ENCODE measurements around the gene ITGB2. TPM values are rescaled to one million over a fixed set of nuclear protein-coding genes. Genes with fewer than 3 reads are reported as not detected.

The ITGB2 gene
- total and polyA plus RNA-seq, 5 donors, result 11.9 to 46.5 (median 27.1) TPM

DNA sequence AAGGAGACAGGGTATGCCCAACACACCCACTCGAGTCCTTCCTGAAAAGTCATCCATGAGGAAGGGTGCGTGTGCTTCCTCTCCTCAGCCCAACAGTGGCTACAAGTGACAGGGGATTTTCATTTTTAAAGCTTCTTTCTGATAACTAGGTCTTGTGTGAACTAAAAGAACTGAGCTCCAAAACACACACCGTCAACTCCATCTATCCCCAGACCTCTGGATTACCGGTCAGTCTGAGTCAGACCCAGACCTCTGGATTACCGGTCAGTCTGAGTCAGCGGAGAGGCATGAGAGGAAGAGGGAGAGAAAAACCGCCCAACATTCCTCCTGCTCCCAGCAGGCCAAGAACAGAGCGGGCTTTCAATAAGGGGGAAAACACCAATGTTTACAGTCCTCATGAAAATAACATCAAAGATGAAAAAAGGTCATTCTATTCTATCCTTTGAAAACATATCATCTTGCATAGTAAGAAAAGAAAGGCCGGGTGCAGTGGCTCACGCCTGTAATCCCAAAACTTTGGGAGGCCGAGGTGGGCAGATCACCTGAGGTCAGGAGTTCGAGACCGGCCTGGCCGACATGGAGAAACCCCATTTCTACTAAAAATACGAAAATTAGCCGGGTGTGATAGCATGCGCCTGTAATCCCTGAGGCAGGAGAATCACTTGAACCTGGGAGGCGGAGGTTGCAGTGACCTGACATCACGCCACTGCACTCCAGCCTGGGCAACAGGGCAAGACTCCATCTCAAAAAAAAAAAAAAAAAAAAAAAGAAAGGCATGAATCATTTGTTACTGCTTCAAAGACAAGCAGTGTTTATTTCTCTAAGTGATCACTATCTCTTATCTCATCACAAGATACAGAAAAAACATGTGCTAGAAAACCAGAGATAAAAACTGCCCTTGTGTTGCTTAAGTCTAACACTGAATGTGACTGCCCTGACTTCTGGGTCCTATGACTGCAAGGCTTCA is 50.6 kb downstream of the ITGB2 start:
- no peaks in the 10 kb centered on the region for H3K27me3 ChIP-seq (ENCODE audit: control insufficient read depth, insufficient read depth)
- H3K4me3 ChIP-seq (ENCODE audit: low read length), result no peak overlapping the region
- DNase-seq (peak in 1 of 3 donors; percentile 61), ATAC-seq (peak; percentile 8 to 52)
- no peaks in the 10 kb centered on the region for H3K9me3 ChIP-seq (ENCODE audit: control insufficient read depth, low read length)
- peaks cover 25% of the 10 kb centered on the region for H3K4me1 ChIP-seq (ENCODE audit: control insufficient read depth, insufficient read depth, low read length)
- H3K27ac ChIP-seq (ENCODE audit: low read length), result peak overlapping the region; percentile 93
- WGBS, result 42% methylated on average over 19 of the region's 19 CpGs
- intact Hi-C loops (cut with DNase I), result loop anchor here (5.0 to 10.0 kb wide), 3 partner anchors 53 to 68 kb away; partner anchors contain the start of genes SUMO3 (in 2 of the 4) and UBE2G2 (in 2 of the 4)

DNA sequence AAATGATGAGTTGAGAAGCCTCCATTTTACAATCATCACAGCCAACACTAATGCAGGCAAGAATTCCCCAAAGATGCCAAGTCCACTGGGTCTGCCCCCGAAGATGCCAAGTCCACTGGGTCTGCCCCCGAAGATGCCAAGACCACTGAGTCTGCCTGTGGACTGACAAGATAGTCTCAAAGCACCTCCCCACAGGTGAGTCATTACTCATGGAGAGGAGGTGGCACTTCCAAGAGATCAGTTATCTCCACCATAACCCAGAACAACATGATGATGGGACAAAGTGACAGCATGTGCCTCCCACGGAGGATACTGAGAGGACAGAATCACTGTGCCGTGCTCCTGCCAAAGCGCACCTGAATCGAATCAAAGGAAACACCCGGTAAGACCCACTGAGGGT is 52.0 kb downstream of the ITGB2 start:
- intact Hi-C loops (cut with DNase I), result no loop called here
- no peaks in the 10 kb centered on the region for H3K9me3 ChIP-seq (ENCODE audit: control insufficient read depth, low read length)
- H3K4me1 ChIP-seq (ENCODE audit: control insufficient read depth, insufficient read depth, low read length), result peaks cover 25% of the 10 kb centered on the region
- peak overlapping the region; percentile 37 for H3K27ac ChIP-seq (ENCODE audit: low read length)
- DNase-seq, result peak in 1 of 3 donors; percentile 35
- ATAC-seq, result no peak
- WGBS, result 90% methylated on average over 7 of the region's 7 CpGs
- no peaks in the 10 kb centered on the region for H3K27me3 ChIP-seq (ENCODE audit: control insufficient read depth, insufficient read depth)
- H3K4me3 ChIP-seq (ENCODE audit: low read length), result no peak overlapping the region

DNA sequence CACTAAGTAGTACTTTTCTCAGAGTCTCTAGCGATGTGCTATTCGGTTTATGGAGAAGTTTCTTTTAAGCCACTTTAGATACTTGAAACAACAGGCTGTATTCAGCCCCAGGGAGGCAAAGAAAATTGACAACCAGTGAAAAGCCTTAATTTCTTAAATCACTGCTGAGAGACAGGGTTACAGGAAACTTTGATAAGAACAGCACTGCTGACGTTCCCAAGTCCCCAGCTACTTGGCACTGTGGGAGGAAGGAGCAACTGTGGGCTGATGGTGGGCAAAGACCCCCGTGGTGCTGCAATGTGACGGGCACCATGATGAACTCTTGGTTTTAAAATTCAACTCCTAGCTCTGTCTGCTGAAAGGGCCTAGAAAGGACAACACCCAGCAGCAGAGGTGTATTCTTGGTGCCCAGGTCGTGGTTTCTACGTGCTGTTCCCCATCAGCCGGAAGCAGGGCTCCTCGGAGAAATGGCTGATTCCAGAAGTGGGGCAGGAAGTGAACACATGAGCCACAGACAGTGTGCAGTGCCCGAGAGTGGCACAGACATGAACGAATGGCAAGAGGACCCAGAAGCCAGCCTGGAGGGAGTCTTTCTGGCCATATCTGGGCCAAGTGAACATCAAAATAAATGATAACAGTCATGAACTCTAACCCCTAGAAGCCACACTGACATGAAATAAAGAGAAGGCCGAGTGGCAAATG is 52.5 kb downstream of the ITGB2 start:
- ATAC-seq (no peak), DNase-seq (peak in 1 of 3 donors; percentile 43)
- H3K4me3 ChIP-seq (ENCODE audit: low read length), result no peak overlapping the region
- 54% methylated on average over 12 of the region's 12 CpGs for WGBS
- H3K27me3 ChIP-seq (ENCODE audit: control insufficient read depth, insufficient read depth), result no peaks in the 10 kb centered on the region
- H3K9me3 ChIP-seq (ENCODE audit: control insufficient read depth, low read length), result no peaks in the 10 kb centered on the region
- H3K27ac ChIP-seq (ENCODE audit: low read length), result peak overlapping the region; percentile 37
- intact Hi-C loops (cut with DNase I), result no loop called here
- H3K4me1 ChIP-seq (ENCODE audit: control insufficient read depth, insufficient read depth, low read length), result peaks cover 25% of the 10 kb centered on the region

DNA sequence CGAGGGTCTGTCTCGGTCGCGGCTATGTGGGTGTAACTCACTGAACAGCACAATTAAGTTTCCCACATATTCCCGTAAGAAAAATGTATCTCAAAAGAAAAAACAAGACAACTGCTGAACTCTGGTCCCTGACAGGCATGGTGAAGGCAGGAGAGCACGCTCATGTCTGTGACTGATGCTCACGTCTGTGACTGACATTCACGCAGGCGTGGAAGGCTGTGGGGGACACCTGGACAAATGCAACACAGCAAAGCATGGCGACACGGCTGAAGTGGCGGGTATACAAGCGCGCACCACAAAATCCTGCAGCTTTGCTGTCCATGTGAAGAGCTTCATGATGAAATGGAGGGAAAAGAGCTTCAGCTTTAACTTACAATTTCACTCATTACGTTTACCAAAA is 53.2 kb downstream of the ITGB2 start:
- no peak overlapping the region for H3K4me3 ChIP-seq (ENCODE audit: low read length)
- intact Hi-C loops (cut with DNase I), result no loop called here
- DNase-seq, result peak in 2 of 3 donors; percentile 4 to 38
- no peaks in the 10 kb centered on the region for H3K9me3 ChIP-seq (ENCODE audit: control insufficient read depth, low read length)
- no peak for ATAC-seq
- WGBS, result 77% methylated on average over 15 of the region's 15 CpGs
- H3K4me1 ChIP-seq (ENCODE audit: control insufficient read depth, insufficient read depth, low read length), result peaks cover 27% of the 10 kb centered on the region
- H3K27me3 ChIP-seq (ENCODE audit: control insufficient read depth, insufficient read depth), result no peaks in the 10 kb centered on the region
- peak overlapping the region; percentile 34 for H3K27ac ChIP-seq (ENCODE audit: low read length)

DNA sequence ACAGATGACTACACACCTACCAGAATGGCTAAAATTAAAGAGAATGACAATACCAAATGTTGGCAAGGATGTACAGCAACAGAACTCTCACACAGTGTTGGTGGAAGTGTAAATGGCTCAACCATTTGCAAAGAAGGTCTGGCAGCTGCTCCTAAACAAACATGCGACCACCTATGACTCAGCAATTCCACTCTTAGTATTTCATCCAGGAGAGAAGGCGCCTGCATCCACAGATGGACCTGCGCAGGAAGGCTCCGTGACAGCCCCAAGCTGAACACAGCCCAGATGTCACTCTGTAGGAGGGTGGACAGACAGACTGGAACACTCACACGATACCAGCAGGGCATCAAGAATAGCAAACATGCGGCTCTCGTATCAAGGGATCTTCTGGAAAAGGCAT is 53.9 kb downstream of the ITGB2 start:
- DNase-seq (peak in 2 of 3 donors; percentile 11 to 24), ATAC-seq (peak in 1 of 2 donors; percentile 24)
- intact Hi-C loops (cut with DNase I), result no loop called here
- no peaks in the 10 kb centered on the region for H3K9me3 ChIP-seq (ENCODE audit: control insufficient read depth, low read length)
- no peaks in the 10 kb centered on the region for H3K27me3 ChIP-seq (ENCODE audit: control insufficient read depth, insufficient read depth)
- H3K4me1 ChIP-seq (ENCODE audit: control insufficient read depth, insufficient read depth, low read length), result peaks cover 28% of the 10 kb centered on the region
- peak overlapping the region; percentile 34 for H3K27ac ChIP-seq (ENCODE audit: low read length)
- WGBS, result 55% methylated on average over 7 of the region's 7 CpGs
- no peak overlapping the region for H3K4me3 ChIP-seq (ENCODE audit: low read length)

DNA sequence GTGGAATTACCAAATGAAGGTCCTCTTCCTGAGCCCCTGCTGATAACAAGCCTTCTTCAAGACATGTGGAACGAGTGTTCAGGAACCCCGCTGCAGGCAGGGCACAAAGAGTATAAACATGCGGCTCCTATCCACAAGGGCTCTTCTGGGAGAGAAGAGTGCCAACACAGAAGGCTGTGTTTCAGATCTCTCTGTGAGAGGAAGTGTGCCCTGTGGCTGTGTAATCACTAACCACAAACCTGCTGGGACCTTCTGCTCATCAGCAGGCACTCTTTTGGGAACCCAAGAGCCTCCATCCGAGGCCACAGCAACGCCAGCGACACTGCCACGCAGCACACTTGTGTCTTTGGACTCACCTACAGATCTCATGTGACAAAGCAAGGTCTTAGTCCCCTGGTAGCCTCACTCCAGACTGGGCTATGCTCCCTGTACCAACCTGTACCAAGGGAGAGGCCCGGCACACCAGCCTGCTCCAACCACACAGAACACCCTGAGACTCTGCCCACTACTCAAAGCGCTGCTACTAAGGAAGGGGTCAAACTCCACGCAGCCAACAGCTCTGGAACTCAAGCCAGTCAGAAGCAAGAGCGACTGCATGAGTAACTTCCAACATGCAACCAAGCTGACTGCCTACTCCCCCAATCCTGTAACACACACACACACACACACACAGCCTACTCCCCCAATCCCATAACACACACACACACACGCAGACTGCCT is 55.0 kb downstream of the ITGB2 start:
- H3K27ac ChIP-seq (ENCODE audit: low read length), result peak overlapping the region; percentile 54
- 65% methylated on average over 12 of the region's 12 CpGs for WGBS
- intact Hi-C loops (cut with DNase I), result no loop called here
- H3K9me3 ChIP-seq (ENCODE audit: control insufficient read depth, low read length), result no peaks in the 10 kb centered on the region
- H3K27me3 ChIP-seq (ENCODE audit: control insufficient read depth, insufficient read depth), result no peaks in the 10 kb centered on the region
- DNase-seq (peak in 1 of 3 donors; percentile 7), ATAC-seq (peak in 1 of 2 donors; percentile 5)
- H3K4me3 ChIP-seq (ENCODE audit: low read length), result no peak overlapping the region
- H3K4me1 ChIP-seq (ENCODE audit: control insufficient read depth, insufficient read depth, low read length), result peaks cover 27% of the 10 kb centered on the region

DNA sequence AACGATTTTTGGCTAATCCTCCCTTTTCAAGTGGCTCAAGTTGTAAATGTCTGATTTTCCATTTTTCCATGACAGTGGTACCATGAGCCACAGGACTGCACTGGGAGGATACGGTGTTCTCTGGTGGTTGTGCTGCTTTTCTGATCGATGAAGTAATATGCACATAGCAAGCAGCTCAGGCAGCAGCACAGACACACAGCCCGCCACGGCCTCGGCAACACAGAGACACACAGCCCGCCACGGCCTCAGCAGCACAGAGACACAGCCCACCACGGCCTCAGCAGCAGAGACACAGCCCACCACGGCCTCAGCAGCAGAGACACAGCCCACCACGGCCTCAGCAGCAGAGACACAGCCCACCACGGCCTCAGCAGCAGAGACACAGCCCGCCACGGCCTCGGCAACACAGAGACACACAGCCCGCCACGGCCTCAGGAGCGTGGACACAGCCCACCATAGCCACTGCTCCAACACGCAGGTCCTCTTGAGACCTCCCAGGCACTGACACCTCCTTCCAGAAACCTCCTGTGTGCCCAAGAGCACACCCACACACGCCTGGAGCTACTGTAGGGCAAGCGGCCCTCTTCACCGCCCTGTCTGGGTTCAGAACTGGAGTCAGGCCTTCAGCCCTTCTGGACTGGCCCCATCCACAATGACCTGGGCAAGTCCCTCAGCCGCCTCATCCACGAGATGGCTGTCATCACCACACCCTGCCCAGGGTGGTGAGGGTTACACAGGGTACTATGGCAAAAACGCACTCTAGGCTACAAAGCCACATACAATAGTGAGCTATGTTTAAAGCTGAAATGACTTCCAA is 57.6 kb downstream of the ITGB2 start:
- DNase-seq, result no peak

DNA sequence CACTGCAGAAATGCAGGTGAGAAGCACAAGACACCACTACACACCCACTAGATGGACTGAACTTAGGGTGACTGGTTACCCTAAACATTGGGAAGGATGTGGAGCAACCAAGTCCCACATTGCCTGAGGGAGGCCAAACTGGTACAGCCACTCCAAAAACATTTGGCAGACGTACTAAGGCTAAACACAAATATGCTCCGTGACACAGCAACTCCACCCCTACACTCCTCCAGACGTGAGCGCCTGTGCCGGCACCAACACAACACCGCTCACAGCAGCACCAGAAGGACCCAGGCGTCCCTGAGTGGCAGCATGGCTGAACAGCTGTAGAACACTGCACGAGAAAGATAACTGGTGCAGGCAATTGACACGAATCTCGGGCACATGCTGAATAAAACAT is 61.9 kb downstream of the ITGB2 start:
- intact Hi-C loops (cut with DNase I), result no loop called here
- peaks cover 9% of the 10 kb centered on the region for H3K4me1 ChIP-seq (ENCODE audit: control insufficient read depth, insufficient read depth, low read length)
- no peak overlapping the region for H3K4me3 ChIP-seq (ENCODE audit: low read length)
- no peaks in the 10 kb centered on the region for H3K9me3 ChIP-seq (ENCODE audit: control insufficient read depth, low read length)
- H3K27me3 ChIP-seq (ENCODE audit: control insufficient read depth, insufficient read depth), result no peaks in the 10 kb centered on the region
- DNase-seq (peak in 1 of 3 donors; percentile 45), ATAC-seq (peak in 1 of 2 donors; percentile 4)
- peak overlapping the region; percentile 4 for H3K27ac ChIP-seq (ENCODE audit: low read length)
- WGBS, result 61% methylated on average over 10 of the region's 10 CpGs

More for the DNA sequence above, 57.6 kb downstream of the ITGB2 start:
- intact Hi-C loops (cut with DNase I), result no loop called here
- no peak for ATAC-seq
- H3K4me3 ChIP-seq (ENCODE audit: low read length), result no peak overlapping the region
- WGBS, result 80% methylated on average over 25 of the region's 25 CpGs
- H3K27ac ChIP-seq (ENCODE audit: low read length), result no peak overlapping the region
- H3K27me3 ChIP-seq (ENCODE audit: control insufficient read depth, insufficient read depth), result no peaks in the 10 kb centered on the region
- H3K4me1 ChIP-seq (ENCODE audit: control insufficient read depth, insufficient read depth, low read length), result peaks cover 19% of the 10 kb centered on the region
- no peaks in the 10 kb centered on the region for H3K9me3 ChIP-seq (ENCODE audit: control insufficient read depth, low read length)

DNA sequence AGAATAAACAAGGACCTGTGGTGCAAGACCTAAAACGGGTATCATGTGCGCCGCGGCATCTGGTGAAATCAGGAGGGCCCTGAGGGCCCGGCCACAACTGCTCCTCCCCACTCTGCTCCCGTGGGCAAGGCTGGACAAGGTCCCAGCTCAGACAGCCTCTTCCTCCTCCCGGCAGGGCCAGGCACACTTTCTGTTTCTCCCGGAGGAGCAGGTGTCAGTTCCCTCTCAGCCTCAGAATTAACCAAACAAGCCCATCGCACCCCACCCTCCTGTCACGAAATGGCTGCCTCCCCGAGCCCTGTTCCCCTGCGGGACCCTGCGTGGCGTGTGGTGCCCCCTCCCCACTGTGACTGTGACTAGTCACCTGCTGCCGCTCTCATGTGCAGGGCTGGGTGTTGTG is 62.4 kb downstream of the ITGB2 start:
- Histone ChIP-seq H3K4me1 (ENCODE audit: control insufficient read depth, insufficient read depth, low read length) (peaks cover 9% of the 10 kb centered on the region), H3K27ac (ENCODE audit: low read length) (peak overlapping the region; percentile 4)

More for the DNA sequence above, 62.4 kb downstream of the ITGB2 start:
- DNase-seq, result no peak
- no peaks in the 10 kb centered on the region for H3K27me3 ChIP-seq (ENCODE audit: control insufficient read depth, insufficient read depth)
- no peak overlapping the region for H3K4me3 ChIP-seq (ENCODE audit: low read length)
- WGBS, result 71% methylated on average over 15 of the region's 15 CpGs
- no peak for ATAC-seq
- intact Hi-C loops (cut with DNase I), result no loop called here
- no peaks in the 10 kb centered on the region for H3K9me3 ChIP-seq (ENCODE audit: control insufficient read depth, low read length)
